CD1c-positive myeloid dendritic cell (primary cell): Measurements from ENCODE around the gene ANKRD66.
"Not testable (repeated sequence)": the region's sequence is repeated elsewhere in the genome, so short reads cannot be mapped to it uniquely, and the experiment has no call there.

Experiments
- DNase-seq: peaks from one replicate; pipeline ENCODE4 v3.0.0-alpha.2; 2016; ENCODE audit errors: extremely low spot score

The ANKRD66 gene

DNA sequence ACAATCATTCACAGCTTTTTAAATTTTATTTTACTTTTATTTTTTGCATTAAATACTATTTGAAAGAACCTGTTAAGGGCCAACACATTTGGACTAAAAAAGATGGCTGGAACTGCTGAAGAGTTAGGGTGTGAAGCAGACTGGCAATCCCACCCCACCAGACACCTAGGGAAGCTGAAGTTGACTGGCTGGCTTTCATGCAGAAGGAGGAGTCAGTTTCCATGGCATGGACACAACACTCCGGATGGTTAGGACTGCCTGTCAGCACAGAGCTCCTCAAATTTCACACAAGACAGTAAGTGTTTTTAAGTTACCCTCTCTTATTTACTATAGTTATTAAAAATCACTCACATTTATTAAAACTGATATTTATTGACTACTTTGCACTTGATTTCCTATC lies at the start of gene ANKRD66:
TSS of gene ANKRD66 (plus strand) at position 238 of the 400 bp plus-strand sequence. CDS start 5,016 bp downstream, outside the sequence.
- no peak for DNase-seq

DNA sequence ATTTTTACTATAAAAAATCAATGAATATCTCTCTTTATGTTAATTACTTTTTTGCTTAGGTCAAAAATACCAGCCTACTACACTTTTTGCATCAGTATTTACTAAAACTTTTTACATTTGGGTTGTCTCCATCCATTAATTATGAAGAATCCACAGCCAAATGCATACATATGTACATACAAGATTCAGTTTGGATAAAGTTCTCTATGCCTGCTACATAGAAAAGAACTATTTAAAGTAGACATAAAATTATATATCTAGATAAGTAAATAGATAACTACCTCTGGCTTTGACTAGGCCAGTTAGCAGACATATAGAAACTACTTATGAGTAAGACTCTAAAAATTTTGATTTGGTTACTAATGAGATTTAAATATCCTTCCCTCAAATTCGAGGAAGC lies 46.8 kb upstream of the ANKRD66 start:
- DNase-seq, result no peak

DNA sequence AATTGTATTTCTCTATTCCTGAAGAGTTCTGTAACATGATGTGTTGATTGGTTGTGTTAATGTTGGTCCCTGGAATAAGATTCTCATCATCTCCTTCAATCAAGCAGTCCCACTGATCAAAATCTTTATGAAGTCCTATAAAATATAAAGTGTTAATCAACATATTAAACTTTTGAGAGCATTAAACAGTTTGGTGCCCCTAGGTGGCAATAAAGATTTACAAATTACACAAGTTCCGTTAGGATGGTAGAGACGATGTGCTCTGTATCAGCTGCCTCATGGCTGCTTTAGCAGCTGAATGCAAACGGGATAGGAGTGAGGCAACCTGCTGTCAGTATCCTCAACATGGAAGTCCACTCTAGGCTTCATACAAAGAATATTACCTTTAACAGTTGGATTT lies 42.2 kb upstream of the ANKRD66 start:
- peak; percentile 54 for DNase-seq

DNA sequence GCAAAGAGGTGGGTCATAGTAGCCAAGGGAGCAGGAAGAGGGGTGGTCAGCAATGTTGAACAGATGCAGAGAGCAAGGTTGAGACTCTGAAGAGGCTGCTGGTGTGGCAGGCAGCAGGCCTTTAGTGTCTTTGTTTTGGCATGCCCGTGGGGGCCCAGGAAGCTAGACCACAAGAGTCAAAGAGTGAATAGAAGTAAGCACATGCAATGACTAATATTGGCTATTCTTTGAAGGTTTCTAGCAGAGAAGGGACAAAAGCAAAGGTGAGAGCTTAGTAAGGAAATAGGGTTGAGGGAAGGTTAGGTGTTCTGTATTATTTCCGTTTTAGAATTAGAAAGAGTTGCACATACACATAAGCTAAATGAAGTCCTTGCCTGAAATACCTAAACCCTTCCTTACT lies 40.3 kb upstream of the ANKRD66 start:
- DNase-seq, result no peak

DNA sequence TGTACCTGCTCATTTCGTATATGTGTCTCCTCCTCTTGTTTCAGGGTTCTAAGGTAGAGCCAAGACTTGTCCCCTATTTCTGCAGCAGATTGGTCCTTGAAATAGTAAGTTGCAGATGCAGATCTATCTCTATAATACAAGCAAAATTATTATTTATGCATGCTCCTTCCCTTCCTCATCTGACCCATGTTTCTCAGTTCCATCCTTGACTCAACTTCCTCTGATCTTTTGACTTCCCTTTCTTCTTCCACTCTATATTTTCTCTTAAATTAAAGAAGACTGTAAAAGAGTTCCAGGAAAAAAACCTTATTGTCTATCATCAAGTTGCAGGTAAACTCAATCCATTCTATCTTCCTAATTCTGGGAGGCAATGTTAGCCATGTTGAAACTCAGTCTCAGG lies 35.2 kb upstream of the ANKRD66 start:
- peak; percentile 30 for DNase-seq

DNA sequence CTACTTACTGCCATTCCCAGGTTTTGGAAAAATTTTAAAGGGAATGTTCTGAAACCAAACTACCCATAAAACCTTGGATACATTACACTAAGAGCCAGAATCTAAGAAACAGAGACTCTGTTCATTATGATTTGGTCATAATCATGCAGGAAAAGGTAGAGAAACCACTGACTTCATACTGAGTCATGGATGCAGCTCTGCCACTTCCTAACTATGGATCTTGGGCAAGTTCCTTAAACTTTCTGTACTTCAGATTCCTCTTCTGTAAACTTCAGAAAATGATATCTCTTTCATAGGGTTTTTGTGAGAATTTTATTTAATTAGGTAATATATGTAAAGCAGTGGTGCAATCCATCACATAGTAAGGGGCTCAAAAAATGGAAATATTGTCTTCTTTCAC lies 31.6 kb upstream of the ANKRD66 start:
- peak; percentile 74 for DNase-seq

DNA sequence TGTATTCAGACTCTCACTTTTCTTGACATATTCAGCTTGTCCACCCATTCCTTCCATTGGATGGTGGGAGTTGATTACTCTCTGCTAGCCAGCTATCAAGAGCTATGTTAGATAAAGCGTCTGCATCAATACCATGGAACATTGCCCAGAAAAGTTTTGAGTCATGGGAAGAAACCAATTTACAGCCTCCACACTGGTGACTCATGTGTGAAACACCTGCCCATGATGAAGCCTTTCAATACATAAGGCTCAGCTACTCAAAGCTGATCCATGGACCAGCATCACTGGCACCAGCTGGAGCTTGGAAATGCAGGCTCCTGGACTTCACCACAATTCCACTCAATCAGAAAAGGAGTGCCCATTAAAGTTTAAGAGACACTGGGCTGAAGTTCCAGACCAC lies 27.6 kb upstream of the ANKRD66 start:
- no peak for DNase-seq

DNA sequence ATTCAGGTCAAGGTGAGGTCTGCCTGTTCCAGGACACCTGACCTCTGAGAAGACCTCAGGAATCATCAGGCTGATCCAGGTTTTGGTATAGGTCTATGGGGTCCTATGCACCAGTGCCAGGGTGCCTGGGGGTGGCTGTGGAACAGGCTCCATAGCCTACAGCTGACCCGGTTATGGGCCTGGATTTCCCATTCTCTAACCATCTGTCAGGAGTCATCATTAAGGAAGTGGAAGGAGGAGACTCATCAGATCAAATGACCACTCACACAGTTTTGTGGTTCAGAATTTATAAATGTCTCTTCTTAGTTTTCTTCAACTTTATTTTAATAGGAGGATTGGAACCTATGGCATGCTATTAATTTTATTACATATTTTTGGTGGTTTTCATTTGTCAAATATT lies 26.3 kb upstream of the ANKRD66 start:
- no peak for DNase-seq

DNA sequence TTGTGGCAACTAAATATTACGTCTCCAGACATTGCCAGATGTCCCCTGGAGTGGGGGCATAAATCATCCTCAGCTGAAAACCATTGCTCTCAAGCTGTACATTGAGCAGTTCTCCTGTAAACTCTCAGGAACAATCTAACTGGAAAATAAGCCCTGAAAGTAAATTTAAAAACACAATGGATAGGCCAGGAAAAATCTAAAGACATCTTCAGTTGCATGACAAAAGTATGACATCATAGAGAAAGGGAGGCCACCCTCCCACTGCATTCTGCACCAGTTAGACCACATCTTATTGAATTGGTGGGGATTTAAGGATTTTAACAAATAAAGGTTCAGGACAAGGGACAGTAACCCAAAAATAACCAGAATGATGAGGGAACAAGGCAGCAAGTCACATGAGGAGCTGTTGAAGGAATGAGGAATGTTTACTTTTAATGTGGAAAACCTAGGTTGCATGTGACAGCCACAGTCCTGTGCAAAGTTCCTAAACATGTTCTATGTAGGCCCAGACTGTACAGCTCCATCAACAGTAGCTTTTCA lies 16.9 kb upstream of the ANKRD66 start:
- DNase-seq, result no peak

DNA sequence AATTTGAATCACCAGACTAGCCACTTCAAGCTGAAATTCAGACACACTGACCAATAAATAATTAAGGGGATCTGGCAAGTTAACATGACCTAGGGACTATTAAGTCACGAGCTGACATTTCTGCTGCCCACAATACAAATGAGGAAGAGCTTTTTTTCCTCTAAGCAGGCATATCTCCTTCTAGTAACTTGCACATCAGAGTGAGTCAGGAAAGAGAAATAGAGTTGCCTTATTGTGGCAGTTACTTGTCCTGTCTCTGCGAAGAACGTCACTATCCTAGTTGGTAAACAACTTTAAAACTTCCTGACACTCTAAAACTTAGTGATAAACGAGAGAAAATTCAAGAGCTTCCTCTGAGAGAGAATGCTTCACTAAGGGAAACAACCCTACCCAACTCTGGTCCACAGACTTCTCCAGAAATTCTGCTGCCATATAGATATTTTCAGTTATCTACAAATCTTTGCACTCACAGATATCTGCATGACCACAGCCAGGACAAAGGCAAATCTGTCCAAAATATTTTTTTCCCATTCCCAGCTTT lies 15.7 kb upstream of the ANKRD66 start:
- DNase-seq, result peak; percentile 85

DNA sequence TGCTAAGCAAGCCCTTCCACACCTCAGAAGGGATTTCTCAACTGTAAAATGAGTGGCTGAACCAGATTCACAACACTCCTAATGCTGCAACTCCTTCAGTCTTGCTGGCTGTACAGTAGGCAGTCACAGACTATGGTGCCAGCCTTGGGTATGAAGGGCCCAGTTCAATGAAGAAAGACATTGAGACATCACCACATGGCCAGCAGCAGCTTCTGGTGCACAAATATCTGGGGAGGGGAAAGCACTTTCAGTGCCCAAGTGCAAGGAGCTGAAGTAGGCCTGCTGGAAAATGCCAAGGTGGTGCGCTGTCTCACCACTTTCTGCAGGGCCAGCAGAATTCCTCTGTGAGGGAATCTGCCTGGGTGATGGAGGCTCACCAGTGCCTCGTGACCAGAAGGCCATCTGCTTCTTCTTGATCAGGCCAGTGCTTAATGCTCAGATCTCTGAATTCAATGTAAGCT lies 13.4 kb upstream of the ANKRD66 start:
- no peak for DNase-seq

DNA sequence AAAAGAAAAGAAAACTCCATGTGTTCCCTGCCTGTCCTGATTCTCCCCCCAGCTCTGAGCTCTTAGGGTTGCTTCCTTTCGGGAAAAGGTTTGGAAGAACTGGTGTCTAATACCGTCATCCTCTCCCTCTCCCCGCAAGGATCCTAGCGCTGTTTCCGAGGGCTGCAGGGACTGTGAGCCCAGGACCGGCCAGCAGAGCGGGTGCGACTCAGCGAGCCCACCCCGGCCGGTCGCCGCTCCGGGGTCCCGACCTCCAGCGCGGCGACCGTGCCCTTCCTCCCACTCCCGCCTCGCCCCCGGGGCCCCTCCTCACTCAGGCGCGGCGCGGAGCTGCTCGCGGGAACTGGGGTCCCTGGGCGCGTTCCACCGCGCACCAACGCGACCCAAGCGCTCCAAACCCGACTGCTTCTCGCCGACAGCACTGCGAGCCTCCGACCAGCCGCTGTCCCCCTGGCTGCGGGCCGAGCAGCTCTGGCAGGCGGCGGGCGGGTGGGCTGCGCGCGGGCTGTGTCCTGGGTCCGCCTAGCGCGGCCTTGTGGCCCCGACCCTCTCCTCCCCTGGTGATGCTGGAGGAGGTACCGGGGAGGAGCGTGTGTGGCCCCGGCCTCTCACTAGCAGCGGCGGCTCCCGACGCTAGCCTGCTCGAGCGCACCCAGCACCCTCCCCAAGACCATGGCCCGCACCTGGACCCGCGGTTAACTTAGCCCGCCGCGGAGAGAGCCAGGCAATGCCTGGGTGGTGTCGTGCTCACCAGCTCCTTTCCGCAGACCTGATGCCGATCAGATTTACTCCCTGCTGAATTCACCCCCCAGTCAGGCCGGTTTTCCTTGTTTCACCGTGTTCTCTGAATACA lies 11.6 kb upstream of the ANKRD66 start, which contains the start of gene PLA2G7:
TSS of gene PLA2G7 (minus strand) at position 509 of the 853 bp plus-strand sequence. CDS start 12,484 bp downstream, outside the sequence.
- DNase-seq, result peak; percentile 35

DNA sequence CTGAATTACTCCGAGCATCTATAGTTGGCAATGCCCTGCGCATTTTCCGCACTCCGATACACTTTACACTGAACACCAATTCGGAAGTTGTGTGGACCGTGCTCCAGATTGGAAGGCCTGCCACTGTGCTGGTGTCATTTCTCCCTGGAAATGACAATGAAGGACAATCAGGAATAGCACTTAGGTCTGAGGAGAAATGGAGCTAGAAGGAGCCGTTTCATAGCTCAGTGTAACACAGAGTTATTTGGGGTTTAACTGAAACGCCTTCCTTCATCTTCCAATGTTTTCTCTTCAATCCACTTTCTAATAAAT lies 11.1 kb upstream of the ANKRD66 start:
- no peak for DNase-seq

DNA sequence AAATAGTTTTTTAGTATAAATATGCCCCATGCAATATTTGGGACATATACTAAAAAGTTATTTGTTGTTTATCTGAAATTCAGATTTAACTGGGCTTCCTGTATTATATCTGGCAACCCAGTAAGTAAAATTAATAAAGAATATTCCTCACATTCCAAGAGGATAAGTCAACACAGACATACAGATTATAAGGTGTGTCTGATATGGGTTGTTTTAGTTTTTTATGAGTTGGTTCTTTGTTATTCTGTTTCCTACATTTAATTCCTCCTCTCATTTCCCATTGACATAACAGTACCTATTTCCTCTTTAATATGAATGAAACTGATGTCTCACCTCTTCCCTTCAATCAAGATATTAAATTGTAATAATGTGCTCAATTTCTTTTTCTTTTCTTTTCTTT lies 9.8 kb upstream of the ANKRD66 start:
- DNase-seq, result no peak

DNA sequence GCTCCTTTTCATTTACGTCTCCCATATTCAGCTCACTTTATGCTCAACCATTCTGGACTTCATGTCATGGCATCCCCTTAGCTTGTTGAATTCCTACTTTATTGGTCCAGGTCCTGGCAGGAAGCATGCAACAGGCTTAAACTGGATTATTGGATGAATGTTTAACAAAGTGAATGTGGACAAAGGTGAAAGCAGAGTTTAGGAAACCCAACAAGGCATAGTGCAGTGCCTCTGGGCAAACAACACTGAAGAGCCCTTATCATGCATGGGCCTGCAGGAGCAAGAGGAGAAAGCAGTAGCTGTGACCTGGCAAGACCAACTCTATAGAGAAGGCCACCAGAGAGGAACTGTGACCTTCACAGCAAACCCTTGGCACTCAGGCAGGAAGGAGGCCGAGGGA lies 5.3 kb upstream of the ANKRD66 start:
- DNase-seq, result no peak

DNA sequence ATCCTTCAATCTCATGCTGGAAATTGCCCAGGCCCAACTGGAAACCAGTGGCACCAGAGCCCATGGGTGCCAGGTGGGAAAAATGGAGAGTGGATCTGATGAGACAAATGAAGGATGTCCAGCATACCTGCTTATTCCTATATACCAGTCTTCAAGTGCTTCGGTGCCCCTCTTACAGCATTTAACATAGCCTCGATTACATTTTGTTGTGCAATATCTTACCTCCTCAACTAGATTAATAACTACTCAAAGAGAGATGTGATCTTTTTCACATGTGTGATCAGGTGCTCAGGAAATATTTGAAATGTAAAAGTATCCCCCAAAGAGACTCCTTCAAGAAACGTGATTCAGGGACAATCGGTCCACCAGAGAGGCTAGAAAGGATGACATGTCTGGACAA lies 4.8 kb upstream of the ANKRD66 start:
- DNase-seq, result no peak

DNA sequence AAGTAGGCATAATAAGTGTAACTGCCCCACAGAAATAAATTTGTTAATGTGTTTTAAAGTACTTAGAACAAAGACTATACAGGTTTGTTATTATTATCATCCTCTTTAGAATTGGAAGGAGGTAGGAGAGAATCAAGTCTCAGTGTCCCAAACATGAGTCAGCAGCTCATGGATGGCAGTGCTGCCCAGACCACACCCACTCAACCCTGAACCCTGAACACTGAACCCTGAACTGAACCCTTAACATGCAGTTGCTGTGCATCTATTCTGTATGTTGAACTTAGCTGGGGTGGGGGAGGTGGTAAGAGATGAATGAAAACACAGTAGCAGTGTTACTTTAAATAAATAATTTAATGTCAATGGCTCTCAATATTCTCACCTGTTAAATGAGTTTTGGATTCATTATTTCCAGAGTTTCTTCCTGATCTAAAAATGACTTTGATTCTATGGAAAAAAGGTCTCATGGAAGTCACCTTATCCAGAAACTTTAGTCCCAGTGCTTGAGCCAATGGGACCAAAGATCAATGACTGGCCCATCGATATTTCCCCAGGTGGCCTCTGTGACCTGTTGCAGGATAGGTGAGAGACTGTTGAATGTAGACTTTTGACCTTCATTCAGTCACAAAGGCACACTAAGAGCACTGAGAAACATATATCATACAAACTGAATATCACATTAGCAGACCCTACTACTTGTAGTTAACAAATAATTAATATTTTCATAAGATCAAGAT lies 3.1 kb upstream of the ANKRD66 start:
- no peak for DNase-seq

DNA sequence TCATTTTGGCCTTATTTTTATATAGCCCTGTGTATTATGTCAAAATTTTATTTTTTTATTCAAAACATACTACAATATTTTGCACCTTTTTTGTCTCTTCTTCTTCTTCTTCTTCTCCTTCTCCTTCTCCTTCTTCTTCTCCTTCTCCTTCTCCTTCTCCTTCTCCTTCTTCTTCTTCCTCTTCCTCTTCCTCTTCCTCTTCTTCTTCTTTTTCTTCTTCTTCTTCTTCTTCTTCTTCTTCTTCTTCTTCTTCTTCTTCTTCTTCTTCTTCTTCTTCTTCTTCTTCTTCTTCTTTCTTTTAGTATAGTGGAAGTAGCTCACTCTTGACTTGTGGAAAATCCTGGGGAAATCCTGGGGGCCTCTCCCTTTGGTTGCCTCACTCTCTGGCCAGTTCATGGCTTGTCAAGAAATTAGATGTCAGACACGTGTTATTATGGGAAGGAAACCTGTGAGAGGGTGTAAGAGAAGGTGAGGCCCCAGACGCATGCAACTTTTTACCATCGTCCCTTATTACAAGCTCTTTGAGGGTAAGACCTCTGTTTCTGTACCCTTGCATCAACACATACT lies 2.5 kb upstream of the ANKRD66 start:
- DNase-seq, result not testable (repeated sequence)

DNA sequence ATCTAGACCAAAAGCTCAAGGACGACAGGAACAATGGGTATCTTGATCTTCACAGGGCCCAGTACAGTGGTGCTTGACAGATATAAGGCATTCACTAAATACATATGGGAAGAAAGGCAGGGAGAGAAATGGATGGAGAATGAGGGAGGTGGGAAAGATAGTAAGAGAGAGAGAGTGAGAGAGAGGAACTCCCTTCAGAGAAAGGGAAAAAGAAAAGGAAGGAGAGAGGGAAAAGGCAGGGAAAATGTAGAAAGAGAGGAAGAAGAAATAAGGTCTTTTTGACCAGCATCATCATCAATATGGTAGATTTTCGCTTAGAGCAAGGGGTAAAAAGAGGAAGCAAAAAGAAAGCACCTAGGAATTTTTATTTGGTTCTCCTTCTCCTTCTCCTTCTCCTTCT lies 760 bp upstream of the ANKRD66 start:
- no peak for DNase-seq

DNA sequence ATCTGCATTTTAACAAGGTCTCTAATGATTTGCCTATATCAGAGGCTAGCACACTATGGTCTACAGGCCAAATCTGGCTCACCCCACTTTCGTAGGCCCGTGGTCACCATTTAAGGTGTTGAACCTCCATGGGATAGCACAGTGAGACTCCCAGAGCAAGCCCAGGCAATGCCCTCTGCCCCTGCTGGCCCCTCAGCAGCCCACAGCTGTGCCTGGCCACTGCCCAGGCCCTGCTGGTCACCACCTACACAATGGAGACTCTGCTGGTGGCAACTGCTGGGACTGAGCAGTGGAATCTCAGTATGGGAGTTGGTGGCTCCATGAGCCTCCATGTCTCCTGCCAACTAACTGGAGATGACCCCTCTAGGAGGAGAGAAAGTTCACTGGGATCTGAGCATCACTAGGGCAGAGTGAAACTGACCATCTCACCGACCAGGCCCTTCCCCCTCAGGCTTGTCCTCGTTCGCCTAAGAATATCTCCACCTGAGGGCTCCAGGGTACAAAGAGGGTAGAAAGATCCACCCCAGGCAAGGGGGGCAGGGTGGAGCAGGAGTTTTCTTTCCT lies 2.3 kb downstream of the ANKRD66 start:
- no peak for DNase-seq

DNA sequence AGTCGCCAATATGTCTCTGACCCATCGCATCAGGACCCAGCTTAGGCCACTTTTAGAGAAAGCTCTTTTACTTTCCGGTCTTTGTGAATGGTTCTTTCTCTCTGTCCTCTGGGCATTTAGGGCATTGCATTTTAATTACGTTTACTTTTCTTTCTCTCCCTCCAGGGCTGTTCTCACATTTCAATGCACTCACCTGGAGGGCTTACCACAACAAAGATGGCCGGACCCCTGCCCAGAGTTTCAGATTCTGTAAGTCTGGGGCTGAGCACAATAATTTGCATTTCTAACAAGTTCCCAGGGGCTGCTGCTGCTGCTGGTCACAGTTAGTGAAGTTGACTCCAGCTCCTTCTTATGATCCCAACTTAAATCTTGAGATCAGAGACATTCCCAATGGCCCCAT lies 3.0 kb downstream of the ANKRD66 start:
- DNase-seq, result no peak

DNA sequence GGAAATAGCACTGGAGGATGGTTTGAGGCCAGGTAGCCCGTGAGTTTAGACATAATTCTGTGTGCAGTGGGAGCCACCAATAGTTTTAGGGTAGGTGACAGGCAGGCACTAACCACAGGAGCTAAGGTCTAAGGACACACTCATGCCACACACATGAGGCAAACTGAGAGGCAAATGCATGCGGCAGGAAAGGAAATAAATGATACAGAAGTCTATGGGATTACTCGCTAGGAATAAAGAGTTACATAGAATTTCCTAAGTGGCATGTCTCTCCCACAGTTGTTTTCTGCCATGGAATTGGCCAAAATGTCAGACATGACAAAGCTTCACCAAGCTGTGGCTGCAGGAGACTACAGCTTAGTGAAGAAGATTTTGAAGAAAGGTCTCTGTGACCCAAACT lies 4.9 kb downstream of the ANKRD66 start:
- DNase-seq, result no peak
